Adipose tissue (tissue), 3 donors: ENCODE measurements around the gene AURKAIP1. TPM values are rescaled to one million over a fixed set of nuclear protein-coding genes. Genes with fewer than 3 reads are reported as not detected.
A peak's percentile ranks its signal among the peaks of the same experiment; 100 is the strongest.
"Not testable (repeated sequence)": the region's sequence is repeated elsewhere in the genome, so short reads cannot be mapped to it uniquely, and the experiment has no call there.

Source experiments
- H3K27ac ChIP-seq: one replicate; pipeline ENCODE4 v1.5.1; 2013; ENCODE audit warnings: low read depth, low read length
- WGBS, 3 donors: extraction: QIAGEN DNeasy Blood & Tissue Kit; methylation state at CpG; one replicate each; pipeline ENCODE4 v1.1.7; 2013; 5-methylcytosine and 5-hydroxymethylcytosine counted together
- polyA plus RNA-seq, 3 donors: library from polyadenylated mRNA; stranded (reverse); fragments of 200-250 nt; gene quantifications; one replicate each; pipeline ENCODE4 v1.2.3, GENCODE V29; 2013
- donor health status: healthy with polysubstance abuse.
- donor health status: Bipolar disorder and iron deficiency.
- donor health status: healthy.

The AURKAIP1 gene
- polyA plus RNA-seq, 3 donors = 129 to 240 (median 165) TPM

- 75 to 84% (median 80%) methylated on average over 15 to 16 of the region's 16 CpGs for WGBS, 3 donors
- H3K27ac ChIP-seq = no peak overlapping the region
These were observed 4.2 kb downstream of the AURKAIP1 start for GRCh38 chr1:1370771-1371300.

GRCh38 chr1:1370094-1370493 is 4.9 kb downstream of the AURKAIP1 start:
- 90 to 95% (median 93%) methylated on average over 14 of the region's 14 CpGs for WGBS, 3 donors
- H3K27ac ChIP-seq = not testable (repeated sequence)

GRCh38 chr1:1367315-1367714 is 7.7 kb downstream of the AURKAIP1 start:
- 95 to 98% (median 98%) methylated on average over 5 of the region's 5 CpGs for WGBS, 3 donors
- H3K27ac ChIP-seq = no peak overlapping the region

- 94 to 98% (median 97%) methylated on average over 3 of the region's 3 CpGs for WGBS, 3 donors
- no peak overlapping the region for H3K27ac ChIP-seq
These were observed 8.3 kb downstream of the AURKAIP1 start for GRCh38 chr1:1366699-1367066.

- 77 to 87% (median 84%) methylated on average over 10 of the region's 10 CpGs for WGBS, 3 donors
- no peak overlapping the region for H3K27ac ChIP-seq
These were observed 8.9 kb downstream of the AURKAIP1 start for GRCh38 chr1:1365875-1366698.

- whole genome bisulfite sequencing, 3 donors = 63 to 84% (median 82%) methylated on average over 14 of the region's 14 CpGs
- no peak overlapping the region for H3K27ac ChIP-seq
These were observed 10.7 kb downstream of the AURKAIP1 start for GRCh38 chr1:1364266-1364665.

GRCh38 chr1:1361982-1362423 is 13.0 kb downstream of the AURKAIP1 start:
- WGBS, 3 donors = 20 to 35% (median 21%) methylated on average over 13 of the region's 13 CpGs
- no peak overlapping the region for H3K27ac ChIP-seq

- peak overlapping the region; percentile 26 for H3K27ac ChIP-seq
- 64 to 78% (median 68%) methylated on average over 34 to 35 of the region's 35 CpGs for WGBS, 3 donors
These were observed 13.6 kb downstream of the AURKAIP1 start for GRCh38 chr1:1361233-1361981.

GRCh38 chr1:1360506-1361169 is 14.4 kb downstream of the AURKAIP1 start:
- H3K27ac ChIP-seq = no peak overlapping the region
- WGBS, 3 donors = 58 to 76% (median 65%) methylated on average over 20 of the region's 20 CpGs

GRCh38 chr1:1359664-1360468 is 15.1 kb downstream of the AURKAIP1 start:
- WGBS, 3 donors = 56 to 70% (median 60%) methylated on average over 27 to 28 of the region's 28 CpGs
- no peak overlapping the region for H3K27ac ChIP-seq

GRCh38 chr1:1359308-1359663 is 15.7 kb downstream of the AURKAIP1 start:
- 50 to 69% (median 61%) methylated on average over 6 of the region's 6 CpGs for WGBS, 3 donors
- no peak overlapping the region for H3K27ac ChIP-seq

GRCh38 chr1:1358433-1359271 is 16.4 kb downstream of the AURKAIP1 start, which contains the start of gene MXRA8:
TSS of gene MXRA8 (minus strand) at chr1:1358555. CDS start at chr1:1358504, 51 bp downstream.
- WGBS, 3 donors = 26 to 29% (median 29%) methylated on average over 25 to 29 of the region's 29 CpGs
- no peak within 1 kb of the TSS for H3K27ac ChIP-seq

- 19 to 27% (median 24%) methylated on average over 17 to 18 of the region's 18 CpGs for WGBS, 3 donors
- H3K27ac ChIP-seq = no peak overlapping the region
These were observed 17.1 kb downstream of the AURKAIP1 start for GRCh38 chr1:1357871-1358432.

GRCh38 chr1:1356796-1357401 is 18.1 kb downstream of the AURKAIP1 start:
- 37 to 60% (median 52%) methylated on average over 26 of the region's 26 CpGs for WGBS, 3 donors
- peak overlapping the region; percentile 13 for H3K27ac ChIP-seq

- H3K27ac ChIP-seq = peak overlapping the region; percentile 13
- 36 to 45% (median 41%) methylated on average over 6 to 8 of the region's 8 CpGs for WGBS, 3 donors
These were observed 18.7 kb downstream of the AURKAIP1 start for GRCh38 chr1:1356166-1356795.

GRCh38 chr1:1355416-1355815 is 19.6 kb downstream of the AURKAIP1 start:
- peak overlapping the region; percentile 31 for H3K27ac ChIP-seq
- 3 to 17% (median 11%) methylated on average over 37 to 52 of the region's 52 CpGs for WGBS, 3 donors
